ENCODE results near the gene BACE1. TPM values are rescaled to one million over a fixed set of nuclear protein-coding genes. Genes with fewer than 3 reads are reported as not detected.

Gene BACE1
- polyA plus RNA-seq, 1 of the 3 experiments (the other 2 are of a cell fraction), result 37.8 TPM

DNA sequence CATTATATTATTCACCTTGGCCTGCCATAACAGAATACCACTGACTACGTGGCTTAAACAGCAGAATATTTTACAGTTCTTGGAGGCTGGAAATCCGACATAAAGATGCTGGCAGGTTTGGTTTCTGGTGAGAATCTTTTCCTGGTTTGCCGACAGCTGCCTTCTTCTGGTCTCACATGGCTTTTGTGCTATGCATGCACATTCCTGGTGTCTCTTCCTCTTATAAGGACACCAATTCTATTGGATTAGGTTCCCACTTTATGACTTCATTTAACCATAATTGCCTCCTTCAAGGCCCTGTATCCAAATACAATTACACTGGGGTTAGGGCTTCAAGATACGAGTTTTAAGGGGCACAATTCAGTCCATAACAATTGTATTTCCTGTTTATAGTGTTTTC, 66.5 kb downstream of the BACE1 start (continued):
- TF ChIP-seq, protein P1, sequence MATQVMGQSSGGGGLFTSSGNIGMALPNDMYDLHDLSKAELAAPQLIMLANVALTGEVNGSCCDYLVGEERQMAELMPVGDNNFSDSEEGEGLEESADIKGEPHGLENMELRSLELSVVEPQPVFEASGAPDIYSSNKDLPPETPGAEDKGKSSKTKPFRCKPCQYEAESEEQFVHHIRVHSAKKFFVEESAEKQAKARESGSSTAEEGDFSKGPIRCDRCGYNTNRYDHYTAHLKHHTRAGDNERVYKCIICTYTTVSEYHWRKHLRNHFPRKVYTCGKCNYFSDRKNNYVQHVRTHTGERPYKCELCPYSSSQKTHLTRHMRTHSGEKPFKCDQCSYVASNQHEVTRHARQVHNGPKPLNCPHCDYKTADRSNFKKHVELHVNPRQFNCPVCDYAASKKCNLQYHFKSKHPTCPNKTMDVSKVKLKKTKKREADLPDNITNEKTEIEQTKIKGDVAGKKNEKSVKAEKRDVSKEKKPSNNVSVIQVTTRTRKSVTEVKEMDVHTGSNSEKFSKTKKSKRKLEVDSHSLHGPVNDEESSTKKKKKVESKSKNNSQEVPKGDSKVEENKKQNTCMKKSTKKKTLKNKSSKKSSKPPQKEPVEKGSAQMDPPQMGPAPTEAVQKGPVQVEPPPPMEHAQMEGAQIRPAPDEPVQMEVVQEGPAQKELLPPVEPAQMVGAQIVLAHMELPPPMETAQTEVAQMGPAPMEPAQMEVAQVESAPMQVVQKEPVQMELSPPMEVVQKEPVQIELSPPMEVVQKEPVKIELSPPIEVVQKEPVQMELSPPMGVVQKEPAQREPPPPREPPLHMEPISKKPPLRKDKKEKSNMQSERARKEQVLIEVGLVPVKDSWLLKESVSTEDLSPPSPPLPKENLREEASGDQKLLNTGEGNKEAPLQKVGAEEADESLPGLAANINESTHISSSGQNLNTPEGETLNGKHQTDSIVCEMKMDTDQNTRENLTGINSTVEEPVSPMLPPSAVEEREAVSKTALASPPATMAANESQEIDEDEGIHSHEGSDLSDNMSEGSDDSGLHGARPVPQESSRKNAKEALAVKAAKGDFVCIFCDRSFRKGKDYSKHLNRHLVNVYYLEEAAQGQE (IDR thresholded peaks at IDR 0.05; ENCODE audit: low read depth, low read length), result no peak
- TF ChIP-seq TEAD4 (IDR thresholded peaks at IDR 0.05; ENCODE audit: borderline replicate concordance, insufficient read depth), result no peak

DNA sequence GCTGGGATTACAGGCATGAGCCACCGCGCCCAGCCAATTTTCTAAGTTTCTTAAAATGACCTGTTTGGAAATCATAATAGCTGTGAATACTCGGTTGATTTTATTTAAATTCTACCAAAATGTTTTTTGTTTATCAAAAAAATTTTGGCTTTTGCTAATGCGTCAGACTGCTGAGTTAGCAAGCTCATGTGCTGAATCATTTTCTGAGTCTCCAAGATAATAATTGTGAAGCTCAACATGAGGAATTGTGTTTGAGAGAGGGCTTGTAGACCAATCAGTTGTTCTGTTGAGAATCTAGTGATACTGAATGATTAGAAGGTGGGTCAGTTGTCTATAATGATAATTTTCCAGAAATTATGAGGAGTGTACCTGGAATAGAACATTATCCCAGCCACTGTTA, 67.7 kb downstream of the BACE1 start:
- POLR2A ChIA-PET, result interaction anchor here (0.6 to 1.2 kb wide), 3 partner anchors 14 to 1183 kb away, joined by 3 read pairs; no protein-coding TSS in a partner anchor

DNA sequence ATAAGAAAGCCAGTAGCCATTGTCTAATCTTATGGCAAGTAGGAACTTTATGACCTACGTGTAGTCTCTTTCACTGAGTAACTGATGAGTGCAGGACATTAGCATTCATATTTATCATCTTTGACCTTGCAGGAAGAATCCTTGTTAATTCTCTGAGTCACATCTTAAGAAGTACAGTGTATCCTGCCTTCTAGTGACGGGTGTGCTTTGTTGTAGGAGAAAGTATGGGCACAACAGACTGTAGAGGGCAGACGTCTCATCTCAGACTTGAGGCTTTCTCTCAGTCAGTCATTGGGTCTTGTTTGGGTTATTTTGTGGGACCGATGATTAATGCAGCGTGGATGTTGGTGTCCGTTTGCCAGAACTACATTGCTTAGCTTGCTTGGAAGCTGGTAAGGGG, 76.8 kb downstream of the BACE1 start:
- no peaks in the 10 kb centered on the region for H3K9me2 ChIP-seq
- peaks cover 25% of the 10 kb centered on the region for H3K79me2 ChIP-seq (ENCODE audit: insufficient read depth)
- H4K20me1 ChIP-seq (ENCODE audit: insufficient read depth), result no peaks in the 10 kb centered on the region
- H3K36me3 ChIP-seq (replicated peaks in 1 of 2; ENCODE audit: control insufficient read depth in 1 of 2, insufficient read depth in 2 of 2, low read length in 1 of 2), result peaks cover 20 to 32% of the 10 kb centered on the region in 2 experiments
- H3K4me1 ChIP-seq (ENCODE audit: control insufficient read depth in 1 of 2, insufficient read depth in 2 of 2, low read depth in 1 of 2, low read length in 1 of 2), result peaks cover under 1 to 9% of the 10 kb centered on the region in 2 experiments; a peak in 3 of 4 replicates
- H3K4me3 ChIP-seq (ENCODE audit: low read depth in 2 of 2, low read length in 1 of 2), result no peak overlapping the region
- peaks cover 28% of the 10 kb centered on the region for H3F3A ChIP-seq (replicated peaks; ENCODE audit: insufficient read depth)
- peak overlapping the region in 1 of 2 experiments; percentile 86; a peak in 2 of 4 replicates for H3K27ac ChIP-seq (ENCODE audit: low read depth in 2 of 2, low read length in 1 of 2)
- no peak for DNase-seq
- WGBS (ENCODE audit: low lambda C conversion rate), result 11% methylated on average over 6 of the region's 6 CpGs
- H3K27me3 ChIP-seq (ENCODE audit: insufficient read depth), result no peaks in the 10 kb centered on the region
- no peaks in the 10 kb centered on the region for H3K9me3 ChIP-seq
- no peak overlapping the region for H2AFZ ChIP-seq (ENCODE audit: low read depth)
- 0 out of 2 replicates have a peak overlapping the region, but pooled peaks have one; percentile 14 for H3K4me2 ChIP-seq
- H3K9ac ChIP-seq, result peak overlapping the region; percentile 51; the same call in 1 of the 2 replicates
- CTCF ChIA-PET, result no interaction called here
- POLR2A ChIA-PET, result no interaction called here
- TF ChIP-seq NRF1 (IDR thresholded peaks at IDR 0.05; ENCODE audit: low read depth, low read length) (no peak), MXI1 (IDR thresholded peaks at IDR 0.05; ENCODE audit: low read depth, low read length) (no peak), TCF12 (IDR thresholded peaks at IDR 0.05) (peak; percentile 28; the same call in 1 of the 2 replicates), EP300 (IDR thresholded peaks at IDR 0.05; ENCODE audit: borderline replicate concordance in 1 of 2, low read depth in 1 of 2, low read length in 1 of 2) (no peak)
- TF ChIP-seq, protein P2, sequence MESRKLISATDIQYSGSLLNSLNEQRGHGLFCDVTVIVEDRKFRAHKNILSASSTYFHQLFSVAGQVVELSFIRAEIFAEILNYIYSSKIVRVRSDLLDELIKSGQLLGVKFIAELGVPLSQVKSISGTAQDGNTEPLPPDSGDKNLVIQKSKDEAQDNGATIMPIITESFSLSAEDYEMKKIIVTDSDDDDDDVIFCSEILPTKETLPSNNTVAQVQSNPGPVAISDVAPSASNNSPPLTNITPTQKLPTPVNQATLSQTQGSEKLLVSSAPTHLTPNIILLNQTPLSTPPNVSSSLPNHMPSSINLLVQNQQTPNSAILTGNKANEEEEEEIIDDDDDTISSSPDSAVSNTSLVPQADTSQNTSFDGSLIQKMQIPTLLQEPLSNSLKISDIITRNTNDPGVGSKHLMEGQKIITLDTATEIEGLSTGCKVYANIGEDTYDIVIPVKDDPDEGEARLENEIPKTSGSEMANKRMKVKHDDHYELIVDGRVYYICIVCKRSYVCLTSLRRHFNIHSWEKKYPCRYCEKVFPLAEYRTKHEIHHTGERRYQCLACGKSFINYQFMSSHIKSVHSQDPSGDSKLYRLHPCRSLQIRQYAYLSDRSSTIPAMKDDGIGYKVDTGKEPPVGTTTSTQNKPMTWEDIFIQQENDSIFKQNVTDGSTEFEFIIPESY (IDR thresholded peaks at IDR 0.05; ENCODE audit: borderline replicate concordance, low read depth), result no peak
- TF ChIP-seq, protein P3, sequence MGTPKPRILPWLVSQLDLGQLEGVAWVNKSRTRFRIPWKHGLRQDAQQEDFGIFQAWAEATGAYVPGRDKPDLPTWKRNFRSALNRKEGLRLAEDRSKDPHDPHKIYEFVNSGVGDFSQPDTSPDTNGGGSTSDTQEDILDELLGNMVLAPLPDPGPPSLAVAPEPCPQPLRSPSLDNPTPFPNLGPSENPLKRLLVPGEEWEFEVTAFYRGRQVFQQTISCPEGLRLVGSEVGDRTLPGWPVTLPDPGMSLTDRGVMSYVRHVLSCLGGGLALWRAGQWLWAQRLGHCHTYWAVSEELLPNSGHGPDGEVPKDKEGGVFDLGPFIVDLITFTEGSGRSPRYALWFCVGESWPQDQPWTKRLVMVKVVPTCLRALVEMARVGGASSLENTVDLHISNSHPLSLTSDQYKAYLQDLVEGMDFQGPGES (IDR thresholded peaks at IDR 0.05; ENCODE audit: low read depth, low read length), result no peak
- TF ChIP-seq, protein P4, sequence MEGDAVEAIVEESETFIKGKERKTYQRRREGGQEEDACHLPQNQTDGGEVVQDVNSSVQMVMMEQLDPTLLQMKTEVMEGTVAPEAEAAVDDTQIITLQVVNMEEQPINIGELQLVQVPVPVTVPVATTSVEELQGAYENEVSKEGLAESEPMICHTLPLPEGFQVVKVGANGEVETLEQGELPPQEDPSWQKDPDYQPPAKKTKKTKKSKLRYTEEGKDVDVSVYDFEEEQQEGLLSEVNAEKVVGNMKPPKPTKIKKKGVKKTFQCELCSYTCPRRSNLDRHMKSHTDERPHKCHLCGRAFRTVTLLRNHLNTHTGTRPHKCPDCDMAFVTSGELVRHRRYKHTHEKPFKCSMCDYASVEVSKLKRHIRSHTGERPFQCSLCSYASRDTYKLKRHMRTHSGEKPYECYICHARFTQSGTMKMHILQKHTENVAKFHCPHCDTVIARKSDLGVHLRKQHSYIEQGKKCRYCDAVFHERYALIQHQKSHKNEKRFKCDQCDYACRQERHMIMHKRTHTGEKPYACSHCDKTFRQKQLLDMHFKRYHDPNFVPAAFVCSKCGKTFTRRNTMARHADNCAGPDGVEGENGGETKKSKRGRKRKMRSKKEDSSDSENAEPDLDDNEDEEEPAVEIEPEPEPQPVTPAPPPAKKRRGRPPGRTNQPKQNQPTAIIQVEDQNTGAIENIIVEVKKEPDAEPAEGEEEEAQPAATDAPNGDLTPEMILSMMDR (IDR thresholded peaks at IDR 0.05), result peak; percentile 66

More for the DNA sequence above, 67.7 kb downstream of the BACE1 start:
- Histone ChIP-seq H3F3A (replicated peaks; ENCODE audit: insufficient read depth) (peaks cover 7% of the 10 kb centered on the region), H3K36me3 (replicated peaks in 1 of 2; ENCODE audit: control insufficient read depth in 1 of 2, insufficient read depth in 2 of 2, low read length in 1 of 2) (peaks cover 49 to 53% of the 10 kb centered on the region in 2 experiments), H3K9ac (no peak overlapping the region), H3K4me1 (ENCODE audit: control insufficient read depth in 1 of 2, insufficient read depth in 2 of 2, low read depth in 1 of 2, low read length in 1 of 2) (no peaks in the 10 kb centered on the region), H3K4me3 (ENCODE audit: low read depth in 2 of 2, low read length in 1 of 2) (no peak overlapping the region), H3K27me3 (ENCODE audit: insufficient read depth) (no peaks in the 10 kb centered on the region), H3K9me3 (no peaks in the 10 kb centered on the region), H3K4me2 (no peak overlapping the region), H3K9me2 (no peaks in the 10 kb centered on the region), H2AFZ (ENCODE audit: low read depth) (no peak overlapping the region), H4K20me1 (ENCODE audit: insufficient read depth) (no peaks in the 10 kb centered on the region), H3K79me2 (ENCODE audit: insufficient read depth) (no peaks in the 10 kb centered on the region), H3K27ac (ENCODE audit: low read depth in 2 of 2, low read length in 1 of 2) (no peak overlapping the region)
- 94% methylated on average over 4 of the region's 4 CpGs for WGBS (ENCODE audit: low lambda C conversion rate)
- CTCF ChIA-PET, result no interaction called here
- no peak for DNase-seq
- TF ChIP-seq RFX5 (IDR thresholded peaks at IDR 0.05; ENCODE audit: low read length) (no peak), RCOR1 (IDR thresholded peaks at IDR 0.05; ENCODE audit: low read length) (no peak), ELF1 (IDR thresholded peaks at IDR 0.05) (no peak), NRF1 (IDR thresholded peaks at IDR 0.05; ENCODE audit: low read depth, low read length) (no peak), SIN3A (IDR thresholded peaks at IDR 0.05; ENCODE audit: borderline replicate concordance, low read depth, low read length) (no peak), YY1 (IDR thresholded peaks at IDR 0.05; ENCODE audit: low read depth) (no peak), RXRA (IDR thresholded peaks at IDR 0.05; ENCODE audit: borderline replicate concordance, low read depth) (no peak)
- TF ChIP-seq, protein P5, sequence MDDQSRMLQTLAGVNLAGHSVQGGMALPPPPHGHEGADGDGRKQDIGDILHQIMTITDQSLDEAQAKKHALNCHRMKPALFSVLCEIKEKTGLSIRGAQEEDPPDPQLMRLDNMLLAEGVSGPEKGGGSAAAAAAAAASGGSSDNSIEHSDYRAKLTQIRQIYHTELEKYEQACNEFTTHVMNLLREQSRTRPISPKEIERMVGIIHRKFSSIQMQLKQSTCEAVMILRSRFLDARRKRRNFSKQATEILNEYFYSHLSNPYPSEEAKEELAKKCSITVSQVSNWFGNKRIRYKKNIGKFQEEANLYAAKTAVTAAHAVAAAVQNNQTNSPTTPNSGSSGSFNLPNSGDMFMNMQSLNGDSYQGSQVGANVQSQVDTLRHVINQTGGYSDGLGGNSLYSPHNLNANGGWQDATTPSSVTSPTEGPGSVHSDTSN (IDR thresholded peaks at IDR 0.05), result no peak

Data from SK-N-SH (cell line).